Liver (tissue), 3 donors: ENCODE results near the gene GRID1.

Source experiments
- CTCF ChIP-seq: fragments of 150-350 bp; IDR thresholded peaks from 2 replicates; pipeline ENCODE4 v1.5.1; 2017; ENCODE audit warnings: improper control_type of control experiment, low read depth, low read length; ENCODE audit not compliant: missing input control
- EGR1 ChIP-seq, 2 donors: IDR thresholded peaks; 2 replicates each; pipeline ENCODE4 v1.6.1; 2016 to 2018; ENCODE audit warnings: antibody characterized with exemption in 2 of 2, low read depth in 2 of 2
- FOXA1 ChIP-seq: IDR thresholded peaks from 2 replicates; pipeline ENCODE4 v1.6.1; 2016; ENCODE audit warnings: antibody characterized with exemption
- FOXA2 ChIP-seq: IDR thresholded peaks from 2 replicates; pipeline ENCODE4 v1.6.1; 2016; ENCODE audit warnings: antibody characterized with exemption
- GABPA ChIP-seq, 2 donors: IDR thresholded peaks in 1 of 2; conservative IDR thresholded peaks in 1 of 2; 2 replicates each; pipeline ENCODE4 v1.6.1; 2016; ENCODE audit warnings: antibody characterized with exemption in 2 of 2, mild to moderate bottlenecking in 1 of 2, moderate library complexity in 1 of 2
- HNF4A ChIP-seq, 2 donors: conservative IDR thresholded peaks; 2 replicates each; pipeline ENCODE4 v1.6.1; 2016; ENCODE audit warnings: antibody characterized with exemption in 2 of 2, mild to moderate bottlenecking in 2 of 2
- JUND ChIP-seq, 2 donors: IDR thresholded peaks; 2 replicates each; pipeline ENCODE4 v1.6.1; 2016; ENCODE audit warnings: antibody characterized with exemption in 2 of 2
- RAD21 ChIP-seq, 2 donors: IDR thresholded peaks; 2 replicates each; pipeline ENCODE4 v1.6.1; 2016; ENCODE audit warnings: antibody characterized with exemption in 2 of 2, mild to moderate bottlenecking in 2 of 2
- RXRA ChIP-seq, 2 donors: IDR thresholded peaks; 2 replicates each; pipeline ENCODE4 v1.6.1; 2017 to 2018; ENCODE audit warnings: antibody characterized with exemption in 2 of 2, mild to moderate bottlenecking in 1 of 2
- TAF1 ChIP-seq: conservative IDR thresholded peaks from 2 replicates; pipeline ENCODE4 v1.6.1; 2016; ENCODE audit warnings: antibody characterized with exemption, mild to moderate bottlenecking
- YY1 ChIP-seq: IDR thresholded peaks from 2 replicates; pipeline ENCODE4 v1.6.1; 2016; ENCODE audit warnings: antibody characterized with exemption, mild to moderate bottlenecking
- ZBTB33 ChIP-seq: IDR thresholded peaks from 2 replicates; pipeline ENCODE4 v1.6.1; 2016; ENCODE audit warnings: antibody characterized with exemption
- TF ChIP-seq, protein P1 (sequence below): IDR thresholded peaks from 2 replicates; pipeline ENCODE4 v1.6.1; 2016; ENCODE audit warnings: antibody characterized with exemption, mild to moderate bottlenecking
- donor health status: healthy.
- donor health status: healthy.

DNA sequence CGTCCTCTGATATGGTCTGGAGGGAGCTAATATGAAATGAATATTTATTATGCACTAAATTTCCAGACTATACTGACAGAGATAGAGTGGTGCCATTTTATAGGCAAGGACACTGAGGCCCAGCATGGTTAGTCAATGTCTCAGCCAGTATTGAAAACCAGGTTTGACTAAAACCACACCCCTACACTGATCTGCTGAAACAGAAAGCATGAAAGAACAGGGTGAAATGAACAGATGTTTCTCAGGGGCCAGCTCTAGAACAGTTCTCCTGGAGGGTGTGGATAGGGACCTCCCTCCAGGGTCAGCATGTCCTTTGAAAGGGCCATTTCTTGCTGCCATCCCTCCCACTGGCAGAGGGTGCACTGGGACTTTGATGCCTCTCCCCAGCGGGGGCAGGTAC is 700.5 kb downstream of the GRID1 start:
- TF ChIP-seq JUND (IDR thresholded peaks at IDR 0.05) (no peak), CTCF (no peak), GABPA (IDR thresholded peaks at IDR 0.05 in 1 of 2, conservative IDR thresholded peaks at IDR 0.05 in 1 of 2) (no peak), YY1 (no peak), TAF1 (no peak), RXRA (IDR thresholded peaks at IDR 0.05) (no peak), FOXA2 (no peak), ZBTB33 (no peak), RAD21 (IDR thresholded peaks at IDR 0.05) (no peak), HNF4A (conservative IDR thresholded peaks at IDR 0.05) (no peak), EGR1 (IDR thresholded peaks at IDR 0.05; ENCODE audit: low read depth in 2 of 2) (no peak), FOXA1 (no peak)
- TF ChIP-seq, protein P1, sequence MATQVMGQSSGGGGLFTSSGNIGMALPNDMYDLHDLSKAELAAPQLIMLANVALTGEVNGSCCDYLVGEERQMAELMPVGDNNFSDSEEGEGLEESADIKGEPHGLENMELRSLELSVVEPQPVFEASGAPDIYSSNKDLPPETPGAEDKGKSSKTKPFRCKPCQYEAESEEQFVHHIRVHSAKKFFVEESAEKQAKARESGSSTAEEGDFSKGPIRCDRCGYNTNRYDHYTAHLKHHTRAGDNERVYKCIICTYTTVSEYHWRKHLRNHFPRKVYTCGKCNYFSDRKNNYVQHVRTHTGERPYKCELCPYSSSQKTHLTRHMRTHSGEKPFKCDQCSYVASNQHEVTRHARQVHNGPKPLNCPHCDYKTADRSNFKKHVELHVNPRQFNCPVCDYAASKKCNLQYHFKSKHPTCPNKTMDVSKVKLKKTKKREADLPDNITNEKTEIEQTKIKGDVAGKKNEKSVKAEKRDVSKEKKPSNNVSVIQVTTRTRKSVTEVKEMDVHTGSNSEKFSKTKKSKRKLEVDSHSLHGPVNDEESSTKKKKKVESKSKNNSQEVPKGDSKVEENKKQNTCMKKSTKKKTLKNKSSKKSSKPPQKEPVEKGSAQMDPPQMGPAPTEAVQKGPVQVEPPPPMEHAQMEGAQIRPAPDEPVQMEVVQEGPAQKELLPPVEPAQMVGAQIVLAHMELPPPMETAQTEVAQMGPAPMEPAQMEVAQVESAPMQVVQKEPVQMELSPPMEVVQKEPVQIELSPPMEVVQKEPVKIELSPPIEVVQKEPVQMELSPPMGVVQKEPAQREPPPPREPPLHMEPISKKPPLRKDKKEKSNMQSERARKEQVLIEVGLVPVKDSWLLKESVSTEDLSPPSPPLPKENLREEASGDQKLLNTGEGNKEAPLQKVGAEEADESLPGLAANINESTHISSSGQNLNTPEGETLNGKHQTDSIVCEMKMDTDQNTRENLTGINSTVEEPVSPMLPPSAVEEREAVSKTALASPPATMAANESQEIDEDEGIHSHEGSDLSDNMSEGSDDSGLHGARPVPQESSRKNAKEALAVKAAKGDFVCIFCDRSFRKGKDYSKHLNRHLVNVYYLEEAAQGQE = no peak
